ENCODE measurements around the gene CCNG2.
A peak's percentile ranks its signal among the peaks of the same experiment; 100 is the strongest.

The CCNG2 gene

GRCh38 chr4:77187322-77187721 lies 30.3 kb downstream of the CCNG2 start:
- ATAC-seq (replicated peaks; ENCODE audit: extremely low read depth, poor library complexity, severe bottlenecking), result no peak
- Mint-ChIP-seq H3K27me3 (peaks cover 17% of the 10 kb centered on the region), H3K4me1 (no peaks in the 10 kb centered on the region)

DNA sequence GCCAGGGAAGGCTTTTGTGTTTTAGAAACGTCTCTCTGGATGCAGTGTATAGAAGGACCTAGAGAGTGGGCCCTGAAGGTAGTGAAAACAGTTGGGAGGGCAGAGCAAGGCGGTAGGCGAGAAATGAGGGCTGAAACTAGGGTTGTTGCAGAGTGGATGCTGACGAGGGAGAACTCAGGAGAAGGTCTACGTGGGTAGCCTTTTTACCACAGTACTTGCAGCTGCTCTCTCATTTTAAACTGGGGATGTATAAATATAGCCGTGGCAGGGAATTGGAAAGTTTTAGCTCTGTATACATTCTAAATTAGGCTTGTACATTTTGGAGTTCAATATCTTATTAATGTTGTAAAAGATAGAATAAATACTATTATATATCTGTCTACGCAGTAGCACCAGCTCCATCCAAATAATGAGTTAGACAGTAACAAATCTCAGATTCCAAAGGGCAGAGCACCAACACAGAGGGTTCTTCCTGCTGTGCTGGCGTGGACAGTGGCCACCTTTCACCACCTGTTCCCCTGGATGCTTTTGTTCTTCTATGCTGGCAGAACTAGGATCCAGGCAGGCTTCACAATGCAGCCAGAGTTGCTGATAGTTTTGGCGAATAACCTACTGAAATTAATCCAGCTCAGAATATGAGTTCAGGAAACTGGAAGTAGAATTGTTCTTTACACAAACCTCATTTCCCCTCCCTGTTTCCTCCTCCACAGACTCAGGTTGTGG lies 31.7 kb downstream of the CCNG2 start:
- H3K4me3 Mint-ChIP-seq, result no peak overlapping the region

More at GRCh38 chr4:77187322-77187721, 30.3 kb downstream of the CCNG2 start:
- no peak overlapping the region for H3K4me3 Mint-ChIP-seq
- no peak for DNase-seq (ENCODE audit: low spot score in 2 of 2)
- H3K27ac Mint-ChIP-seq (ENCODE audit: low read depth), result no peak overlapping the region
- no peaks in the 10 kb centered on the region for H3K9me3 Mint-ChIP-seq
- no peaks in the 10 kb centered on the region for H3K36me3 Mint-ChIP-seq (ENCODE audit: insufficient read depth)

GRCh38 chr4:77189412-77189811 lies 32.4 kb downstream of the CCNG2 start:
- Mint-ChIP-seq H3K4me1 (peaks cover 9% of the 10 kb centered on the region), H3K36me3 (ENCODE audit: insufficient read depth) (no peaks in the 10 kb centered on the region), H3K9me3 (no peaks in the 10 kb centered on the region), H3K4me3 (no peak overlapping the region), H3K27me3 (peaks cover under 1% of the 10 kb centered on the region), H3K27ac (ENCODE audit: low read depth) (no peak overlapping the region)
- DNase-seq (ENCODE audit: low spot score in 2 of 2), result no peak
- no peak for ATAC-seq (replicated peaks; ENCODE audit: extremely low read depth, poor library complexity, severe bottlenecking)

More for the DNA sequence above, 31.7 kb downstream of the CCNG2 start:
- Mint-ChIP-seq H3K36me3 (ENCODE audit: insufficient read depth) (no peaks in the 10 kb centered on the region), H3K27me3 (peaks cover 8% of the 10 kb centered on the region), H3K4me1 (peaks cover 7% of the 10 kb centered on the region), H3K9me3 (no peaks in the 10 kb centered on the region), H3K27ac (ENCODE audit: low read depth) (no peak overlapping the region)
- DNase-seq (ENCODE audit: low spot score in 2 of 2), result no peak
- ATAC-seq (replicated peaks; ENCODE audit: extremely low read depth, poor library complexity, severe bottlenecking), result no peak

DNA sequence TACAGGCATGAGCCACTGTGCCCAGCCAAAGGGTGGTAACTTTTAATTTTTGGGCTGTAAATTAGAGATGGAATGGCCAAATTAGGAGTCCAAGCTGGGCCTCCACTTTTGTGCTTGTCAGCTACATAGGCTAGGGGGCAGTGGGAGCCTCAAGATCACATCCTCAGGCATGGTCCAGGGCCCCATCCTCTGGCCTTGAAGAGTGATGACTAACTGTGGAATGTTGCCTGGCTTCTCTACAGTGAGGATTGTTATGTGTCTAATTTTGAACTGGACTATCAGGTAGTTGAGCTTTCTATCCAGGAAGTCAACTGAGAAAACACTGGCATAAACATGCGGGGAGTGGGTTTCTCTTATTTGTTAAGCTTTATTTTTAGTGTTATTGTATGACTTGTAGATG lies 33.0 kb downstream of the CCNG2 start:
- Mint-ChIP-seq H3K4me3 (no peak overlapping the region), H3K27ac (ENCODE audit: low read depth) (no peak overlapping the region), H3K4me1 (peaks cover 9% of the 10 kb centered on the region), H3K9me3 (no peaks in the 10 kb centered on the region), H3K27me3 (no peaks in the 10 kb centered on the region), H3K36me3 (ENCODE audit: insufficient read depth) (no peaks in the 10 kb centered on the region)
- DNase-seq (ENCODE audit: low spot score in 2 of 2) (no peak), ATAC-seq (replicated peaks; ENCODE audit: extremely low read depth, poor library complexity, severe bottlenecking) (no peak)

GRCh38 chr4:77193046-77193445 lies 36.0 kb downstream of the CCNG2 start:
- no peaks in the 10 kb centered on the region for H3K27me3 Mint-ChIP-seq
- no peaks in the 10 kb centered on the region for H3K9me3 Mint-ChIP-seq
- H3K36me3 Mint-ChIP-seq (ENCODE audit: insufficient read depth), result no peaks in the 10 kb centered on the region
- H3K27ac Mint-ChIP-seq (ENCODE audit: low read depth), result no peak overlapping the region
- DNase-seq (ENCODE audit: low spot score in 2 of 2) (no peak), ATAC-seq (replicated peaks; ENCODE audit: extremely low read depth, poor library complexity, severe bottlenecking) (no peak)
- peak overlapping the region; percentile 74 for H3K4me3 Mint-ChIP-seq
- H3K4me1 Mint-ChIP-seq, result peaks cover 9% of the 10 kb centered on the region

DNA sequence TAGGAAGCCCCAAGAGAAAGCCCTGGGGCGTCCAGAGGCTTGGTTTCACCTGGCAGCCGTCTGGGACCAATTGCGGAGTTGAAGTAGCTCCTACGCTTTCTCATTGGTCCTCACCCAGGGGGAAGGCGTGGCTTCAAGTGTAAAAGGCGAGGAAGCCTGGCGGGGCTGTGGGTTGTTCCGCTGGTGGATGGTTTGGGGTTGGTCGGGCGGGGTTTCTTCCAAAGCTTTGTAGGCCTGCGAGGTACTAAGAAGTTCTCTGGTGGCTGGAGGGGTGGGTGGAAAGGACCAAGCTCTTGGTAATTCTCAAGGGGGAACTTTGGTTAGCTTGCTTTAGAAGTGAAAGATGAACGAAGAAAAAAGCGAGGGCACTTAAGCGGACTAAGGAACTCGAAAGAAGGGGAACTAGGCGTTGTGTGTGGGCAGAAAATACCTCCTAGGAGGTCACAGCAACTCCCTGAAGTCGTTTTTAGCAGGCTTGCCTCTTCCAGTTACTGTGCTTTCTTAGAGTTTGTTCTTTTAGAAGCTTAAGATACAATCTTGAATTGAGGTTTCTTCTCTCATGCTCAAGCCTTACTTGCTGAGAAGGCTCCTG lies 36.6 kb downstream of the CCNG2 start:
- H3K27ac Mint-ChIP-seq (ENCODE audit: low read depth), result no peak overlapping the region
- peak; percentile 37 to 38 for DNase-seq (ENCODE audit: low spot score in 2 of 2)
- no peaks in the 10 kb centered on the region for H3K36me3 Mint-ChIP-seq (ENCODE audit: insufficient read depth)
- peak overlapping the region; percentile 74 for H3K4me3 Mint-ChIP-seq
- peaks cover 9% of the 10 kb centered on the region for H3K4me1 Mint-ChIP-seq
- H3K9me3 Mint-ChIP-seq, result no peaks in the 10 kb centered on the region
- ATAC-seq (replicated peaks; ENCODE audit: extremely low read depth, poor library complexity, severe bottlenecking), result peak; percentile 96
- H3K27me3 Mint-ChIP-seq, result no peaks in the 10 kb centered on the region

DNA sequence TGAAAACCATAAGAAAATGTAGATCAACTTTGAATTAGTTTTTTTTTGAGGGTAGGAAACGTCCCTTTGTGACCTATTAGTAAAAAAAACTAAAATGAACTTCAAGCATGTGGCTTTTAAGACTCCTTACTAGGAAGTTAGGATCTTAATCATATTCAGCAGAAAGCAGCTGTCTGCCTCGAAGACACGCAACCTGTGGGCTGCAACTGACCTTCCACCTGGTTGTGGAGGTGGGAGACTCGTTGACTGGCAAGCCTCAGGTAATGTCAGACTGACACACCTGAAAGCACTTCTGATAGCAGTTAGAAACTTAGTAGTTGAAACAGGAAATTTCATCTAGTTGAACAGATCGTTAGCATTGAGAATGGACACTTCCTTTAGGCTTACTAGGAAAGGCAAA lies 37.4 kb downstream of the CCNG2 start:
- H3K9me3 Mint-ChIP-seq, result no peaks in the 10 kb centered on the region
- H3K4me3 Mint-ChIP-seq, result no peak overlapping the region
- DNase-seq (ENCODE audit: low spot score in 2 of 2), result no peak
- H3K36me3 Mint-ChIP-seq (ENCODE audit: insufficient read depth), result no peaks in the 10 kb centered on the region
- H3K27ac Mint-ChIP-seq (ENCODE audit: low read depth), result no peak overlapping the region
- no peak for ATAC-seq (replicated peaks; ENCODE audit: extremely low read depth, poor library complexity, severe bottlenecking)
- H3K4me1 Mint-ChIP-seq, result peaks cover 9% of the 10 kb centered on the region
- H3K27me3 Mint-ChIP-seq, result peaks cover 6% of the 10 kb centered on the region

GRCh38 chr4:77194989-77195388 lies 38.0 kb downstream of the CCNG2 start:
- Mint-ChIP-seq H3K36me3 (ENCODE audit: insufficient read depth) (no peaks in the 10 kb centered on the region), H3K27ac (ENCODE audit: low read depth) (no peak overlapping the region), H3K4me1 (peaks cover 9% of the 10 kb centered on the region), H3K27me3 (peaks cover 13% of the 10 kb centered on the region), H3K4me3 (no peak overlapping the region), H3K9me3 (no peaks in the 10 kb centered on the region)
- ATAC-seq (replicated peaks; ENCODE audit: extremely low read depth, poor library complexity, severe bottlenecking) (no peak), DNase-seq (ENCODE audit: low spot score in 2 of 2) (no peak)

DNA sequence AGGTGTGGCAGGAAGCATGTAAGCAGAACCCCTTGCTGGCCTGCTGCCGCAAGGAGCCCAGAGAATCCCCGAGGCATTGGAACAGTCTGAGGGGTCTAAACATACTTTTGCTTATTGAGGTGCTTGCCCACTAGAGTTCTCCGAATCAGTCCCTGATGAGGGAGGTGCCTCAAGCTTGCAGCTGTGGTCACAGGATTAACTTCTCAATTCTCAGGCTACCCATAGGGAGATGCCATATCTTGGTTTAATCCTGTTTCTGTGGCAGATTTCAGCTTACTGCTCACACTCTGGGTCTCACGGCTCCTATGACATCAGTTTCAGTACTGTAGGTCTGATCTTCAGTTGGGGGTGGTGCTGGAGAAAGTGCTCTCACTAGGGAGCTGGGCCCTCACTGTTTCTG lies 39.9 kb downstream of the CCNG2 start:
- H3K27me3 Mint-ChIP-seq, result peaks cover 18% of the 10 kb centered on the region
- H3K9me3 Mint-ChIP-seq, result no peaks in the 10 kb centered on the region
- no peak overlapping the region for H3K4me3 Mint-ChIP-seq
- no peak for DNase-seq (ENCODE audit: low spot score in 2 of 2)
- H3K27ac Mint-ChIP-seq (ENCODE audit: low read depth), result no peak overlapping the region
- ATAC-seq (replicated peaks; ENCODE audit: extremely low read depth, poor library complexity, severe bottlenecking), result no peak
- H3K36me3 Mint-ChIP-seq (ENCODE audit: insufficient read depth), result no peaks in the 10 kb centered on the region
- H3K4me1 Mint-ChIP-seq, result peaks cover 9% of the 10 kb centered on the region

DNA sequence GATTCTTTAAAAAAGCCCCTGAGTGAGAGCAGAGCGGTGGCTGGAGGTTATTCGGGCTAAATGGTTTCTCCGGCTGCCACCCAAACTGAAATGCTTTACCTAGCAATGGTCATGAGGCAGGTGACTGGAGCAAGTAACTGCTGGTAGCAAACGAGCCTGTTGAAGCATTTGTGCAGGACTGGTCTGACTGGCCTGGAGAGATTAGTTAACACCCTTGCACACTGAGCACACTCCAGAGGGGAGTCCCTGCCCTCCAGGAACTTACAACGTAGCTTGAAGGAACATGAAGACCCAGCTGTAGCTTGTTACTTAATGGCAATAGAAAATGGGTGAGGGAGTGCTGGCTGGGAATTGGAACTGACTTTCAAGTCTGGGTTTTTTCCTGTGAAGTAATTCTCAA lies 40.4 kb downstream of the CCNG2 start:
- Mint-ChIP-seq H3K4me3 (no peak overlapping the region), H3K27ac (ENCODE audit: low read depth) (no peak overlapping the region), H3K36me3 (ENCODE audit: insufficient read depth) (no peaks in the 10 kb centered on the region), H3K9me3 (no peaks in the 10 kb centered on the region), H3K4me1 (peaks cover 9% of the 10 kb centered on the region), H3K27me3 (peaks cover 18% of the 10 kb centered on the region)
- DNase-seq (ENCODE audit: low spot score in 2 of 2), result no peak
- no peak for ATAC-seq (replicated peaks; ENCODE audit: extremely low read depth, poor library complexity, severe bottlenecking)

DNA sequence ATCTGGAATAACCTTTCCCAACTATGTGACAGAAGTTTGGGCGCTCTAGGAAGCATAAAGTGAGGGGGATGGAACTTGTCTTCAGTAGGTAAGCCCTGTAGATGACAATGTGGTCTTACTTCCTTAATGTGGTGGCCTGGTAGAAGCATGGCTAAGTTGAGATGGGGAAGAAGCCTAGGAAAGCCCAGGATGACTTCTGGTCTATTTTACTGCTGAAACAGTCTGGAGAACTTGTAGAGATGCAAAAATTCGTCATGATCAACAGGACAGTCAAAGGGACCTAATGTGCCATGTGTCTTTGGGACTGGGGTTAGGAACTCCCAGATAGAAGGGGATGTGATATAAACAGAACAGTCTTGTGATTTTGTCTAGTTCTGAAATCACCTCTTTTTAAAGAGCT lies 40.8 kb downstream of the CCNG2 start:
- H3K4me3 Mint-ChIP-seq, result no peak overlapping the region
- ATAC-seq (replicated peaks; ENCODE audit: extremely low read depth, poor library complexity, severe bottlenecking) (no peak), DNase-seq (ENCODE audit: low spot score in 2 of 2) (no peak)
- H3K36me3 Mint-ChIP-seq (ENCODE audit: insufficient read depth), result no peaks in the 10 kb centered on the region
- peaks cover 18% of the 10 kb centered on the region for H3K27me3 Mint-ChIP-seq
- H3K27ac Mint-ChIP-seq (ENCODE audit: low read depth), result no peak overlapping the region
- H3K9me3 Mint-ChIP-seq, result no peaks in the 10 kb centered on the region
- H3K4me1 Mint-ChIP-seq, result peaks cover 9% of the 10 kb centered on the region

DNA sequence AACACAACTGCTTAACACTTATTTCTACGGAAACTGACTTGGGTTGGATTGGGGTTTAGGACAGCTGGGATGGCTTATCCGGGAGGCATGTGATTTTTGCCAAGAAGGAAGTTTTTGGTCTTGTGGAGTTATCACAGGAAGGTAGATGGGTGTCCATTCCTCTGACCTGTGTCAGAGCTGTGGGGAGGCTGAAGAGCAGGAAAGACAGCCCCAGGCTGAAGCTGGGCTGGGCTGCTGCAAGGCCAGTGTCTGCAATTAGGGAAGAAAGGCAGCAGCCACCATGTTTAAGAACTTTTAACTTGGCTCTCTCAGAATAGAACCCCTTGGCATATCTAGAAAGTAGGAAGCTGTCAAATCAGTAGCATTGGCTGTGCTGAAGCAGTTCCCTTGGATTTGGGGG lies 42.3 kb downstream of the CCNG2 start:
- ATAC-seq (replicated peaks; ENCODE audit: extremely low read depth, poor library complexity, severe bottlenecking) (no peak), DNase-seq (ENCODE audit: low spot score in 2 of 2) (no peak)
- Mint-ChIP-seq H3K9me3 (no peaks in the 10 kb centered on the region), H3K27me3 (peaks cover 18% of the 10 kb centered on the region), H3K27ac (ENCODE audit: low read depth) (no peak overlapping the region), H3K36me3 (ENCODE audit: insufficient read depth) (no peaks in the 10 kb centered on the region), H3K4me3 (no peak overlapping the region), H3K4me1 (no peaks in the 10 kb centered on the region)

DNA sequence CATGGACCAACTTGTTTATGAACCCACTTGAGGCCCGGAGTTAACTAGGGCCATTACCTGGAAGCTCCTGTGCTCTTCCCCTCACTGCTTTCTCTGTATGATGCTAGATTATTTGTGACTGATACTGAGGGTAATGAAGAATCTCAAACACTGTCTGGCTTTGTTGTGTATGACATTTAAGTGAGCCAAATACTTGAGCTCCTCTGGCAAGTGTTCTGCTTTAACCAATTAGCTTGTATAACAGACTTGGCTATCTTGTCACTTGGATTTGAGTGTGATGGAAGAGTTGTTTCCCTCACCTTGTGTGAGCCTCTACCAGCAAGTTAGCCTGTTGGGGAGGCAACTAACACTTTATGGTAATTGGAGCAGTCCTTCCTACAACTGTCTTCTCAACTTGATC lies 42.7 kb downstream of the CCNG2 start:
- DNase-seq (ENCODE audit: low spot score in 2 of 2) (no peak), ATAC-seq (replicated peaks; ENCODE audit: extremely low read depth, poor library complexity, severe bottlenecking) (no peak)
- Mint-ChIP-seq H3K4me1 (no peaks in the 10 kb centered on the region), H3K9me3 (no peaks in the 10 kb centered on the region), H3K36me3 (ENCODE audit: insufficient read depth) (no peaks in the 10 kb centered on the region), H3K27me3 (peaks cover 18% of the 10 kb centered on the region), H3K4me3 (no peak overlapping the region), H3K27ac (ENCODE audit: low read depth) (no peak overlapping the region)

All from central memory CD8-positive, alpha-beta T cell (primary cell).